Embryonic facial prominence (tissue), 1 donor: ENCODE data around the gene CDC42EP5.
"Not testable (repeated sequence)": the region's sequence is repeated elsewhere in the genome, so short reads cannot be mapped to it uniquely, and the experiment has no call there.

Experiments used
- DNase-seq: peaks from one replicate; pipeline ENCODE4 v3.0.0-alpha.2; 2016; ENCODE audit errors: extremely low spot score

Gene CDC42EP5

GRCh38 chr19:54448774-54449700 is 24.1 kb downstream of the CDC42EP5 start, which contains the start of gene LENG8:
LENG8 (plus strand) TSS chr19:54449199; CDS start chr19:54451345, 2,146 bp downstream.
- peak; percentile 96 for DNase-seq

- DNase-seq: no peak
Observed at GRCh38 chr19:54448040-54448773, 24.9 kb downstream of the CDC42EP5 start.

- not testable (repeated sequence) for DNase-seq
Observed at GRCh38 chr19:54446349-54446748, 26.7 kb downstream of the CDC42EP5 start.

GRCh38 chr19:54444737-54445136 is 28.4 kb downstream of the CDC42EP5 start:
- no peak for DNase-seq

- no peak for DNase-seq
Observed at GRCh38 chr19:54440641-54441040, 32.5 kb downstream of the CDC42EP5 start.

GRCh38 chr19:54439174-54439851 is 33.8 kb downstream of the CDC42EP5 start:
- DNase-seq: no peak

GRCh38 chr19:54436628-54437252 is 36.4 kb downstream of the CDC42EP5 start:
- no peak for DNase-seq

- DNase-seq: no peak
Observed at GRCh38 chr19:54436031-54436523, 37.0 kb downstream of the CDC42EP5 start.

- no peak for DNase-seq
Observed at GRCh38 chr19:54435551-54436016, 37.5 kb downstream of the CDC42EP5 start.

GRCh38 chr19:54434873-54435214 is 38.3 kb downstream of the CDC42EP5 start:
- DNase-seq: no peak

- DNase-seq: no peak
Observed at GRCh38 chr19:54434112-54434872, 38.8 kb downstream of the CDC42EP5 start.

GRCh38 chr19:54433697-54434096 is 39.4 kb downstream of the CDC42EP5 start:
- no peak for DNase-seq

GRCh38 chr19:54432144-54432738 is 40.9 kb downstream of the CDC42EP5 start:
- DNase-seq: no peak

- DNase-seq: no peak
Observed at GRCh38 chr19:54431255-54431838, 41.7 kb downstream of the CDC42EP5 start.

- DNase-seq: no peak
Observed at GRCh38 chr19:54430306-54431254, 42.5 kb downstream of the CDC42EP5 start.

GRCh38 chr19:54429545-54430227 is 43.4 kb downstream of the CDC42EP5 start:
- no peak for DNase-seq

GRCh38 chr19:54429176-54429495 is 44.0 kb downstream of the CDC42EP5 start:
- DNase-seq: no peak
